HG03521 (cell line): Measurements from ENCODE around the gene RGS5.

ENCODE experiments used
- ATAC-seq: cut with Tn5 transposase; IDR thresholded peaks from one replicate; pipeline ENCODE4 v1.9.1; 2021; ENCODE audit warnings: mild to moderate bottlenecking, moderate library complexity; ENCODE audit not compliant: unreplicated experiment

RGS5 gene

GRCh38 chr1:163148911-163149310 lies 53.8 kb downstream of the RGS5 start:
- no peak for ATAC-seq

GRCh38 chr1:163147019-163147418 lies 55.7 kb downstream of the RGS5 start:
- ATAC-seq, result no peak

- no peak for ATAC-seq
These were observed 57.3 kb downstream of the RGS5 start for GRCh38 chr1:163145435-163145834.

GRCh38 chr1:163144418-163144817 lies 58.3 kb downstream of the RGS5 start:
- no peak for ATAC-seq

- ATAC-seq, result no peak
These were observed 60.6 kb downstream of the RGS5 start for GRCh38 chr1:163142152-163142551.

GRCh38 chr1:163141556-163141955 lies 61.2 kb downstream of the RGS5 start:
- no peak for ATAC-seq

GRCh38 chr1:163137556-163138265 lies 65.0 kb downstream of the RGS5 start:
- no peak for ATAC-seq

- no peak for ATAC-seq
These were observed 70.7 kb downstream of the RGS5 start for GRCh38 chr1:163131981-163132380.

- no peak for ATAC-seq
These were observed 72.4 kb downstream of the RGS5 start for GRCh38 chr1:163130225-163130856.

GRCh38 chr1:163128282-163128681 lies 74.4 kb downstream of the RGS5 start:
- ATAC-seq, result no peak

- no peak for ATAC-seq
These were observed 77.9 kb downstream of the RGS5 start for GRCh38 chr1:163124812-163125211.

- no peak for ATAC-seq
These were observed 82.3 kb downstream of the RGS5 start for GRCh38 chr1:163120372-163120771.

GRCh38 chr1:163119707-163120106 lies 83.0 kb downstream of the RGS5 start:
- ATAC-seq, result no peak

- no peak for ATAC-seq
These were observed 86.8 kb downstream of the RGS5 start for GRCh38 chr1:163115887-163116286.

- no peak for ATAC-seq
These were observed 95.1 kb downstream of the RGS5 start for GRCh38 chr1:163107655-163108054.

GRCh38 chr1:163106364-163106987 lies 96.2 kb downstream of the RGS5 start:
- ATAC-seq, result no peak

- no peak for ATAC-seq
These were observed 98.2 kb downstream of the RGS5 start for GRCh38 chr1:163104385-163105099.

- ATAC-seq, result no peak
These were observed 100.1 kb downstream of the RGS5 start for GRCh38 chr1:163102590-163102989.

- ATAC-seq, result no peak
These were observed 107.5 kb downstream of the RGS5 start for GRCh38 chr1:163095213-163095612.

- ATAC-seq, result no peak
These were observed 108.1 kb downstream of the RGS5 start for GRCh38 chr1:163094589-163094988.

GRCh38 chr1:163094182-163094581 lies 108.5 kb downstream of the RGS5 start:
- ATAC-seq, result no peak

- ATAC-seq, result no peak
These were observed 109.1 kb downstream of the RGS5 start for GRCh38 chr1:163093579-163093978.
